MCF 10A (cell line): ENCODE measurements around the gene HAS3. TPM values are rescaled to one million over a fixed set of nuclear protein-coding genes. Genes with fewer than 3 reads are reported as not detected.

Experiments
- Bru-seq: library from RNA; stranded (reverse); fragments of 400-500 nt; gene quantifications from one replicate; lab custom pipeline; 2021; lab: Mats Ljungman, UMichigan
- BruChase-seq, 2 experiments: library from RNA; stranded (reverse); fragments of 400-500 nt; gene quantifications; one replicate each; lab custom pipeline; 2021; lab: Mats Ljungman, UMichigan
- BruUV-seq: library from RNA; stranded (reverse); fragments of 400-500 nt; replicated peaks from 2 replicates; lab custom pipeline; 2021; lab: Mats Ljungman, UMichigan
- CTCF ChIA-PET: fragments of 300-600 bp; sonication (Branson Sonifier 250); formaldehyde crosslinking; extraction: SDS; loops from one replicate; lab custom pipeline; 2021; ENCODE audit warnings: antibody characterized with exemption, inconsistent platforms; lab: Yijun Ruan, JAX
- POLR2A ChIA-PET: fragments of 300-600, 350-650 bp; sonication (Branson Sonifier 250); formaldehyde crosslinking; extraction: SDS; loops from one replicate; lab custom pipeline; 2020; ENCODE audit warnings: antibody characterized with exemption, inconsistent platforms; lab: Yijun Ruan, JAX
- DNase-seq: peaks from one replicate; pipeline ENCODE4 v3.0.0-alpha.2; 2018; ENCODE audit not compliant: unreplicated experiment
- H3K27ac Mint-ChIP-seq: one replicate; pipeline ENCODE4 v1.8.0; 2022; ENCODE audit warnings: mild to moderate bottlenecking, low read depth, mixed read lengths; ENCODE audit not compliant: unreplicated experiment
- H3K27me3 Mint-ChIP-seq: one replicate; pipeline ENCODE4 v1.8.0; 2022; ENCODE audit warnings: mixed read lengths; ENCODE audit not compliant: insufficient read depth, unreplicated experiment
- H3K36me3 Mint-ChIP-seq: one replicate; pipeline ENCODE4 v1.8.0; 2022; ENCODE audit warnings: mild to moderate bottlenecking, moderate library complexity, mixed read lengths; ENCODE audit not compliant: insufficient read depth, unreplicated experiment
- H3K4me1 Mint-ChIP-seq: one replicate; pipeline ENCODE4 v1.8.0; 2022; ENCODE audit warnings: mixed read lengths; ENCODE audit not compliant: insufficient read depth, unreplicated experiment
- H3K4me3 Mint-ChIP-seq: one replicate; pipeline ENCODE4 v1.8.0; 2022; ENCODE audit warnings: mild to moderate bottlenecking, moderate library complexity, mixed read lengths; ENCODE audit not compliant: unreplicated experiment
- H3K9me3 Mint-ChIP-seq: one replicate; pipeline ENCODE4 v1.8.0; 2022; ENCODE audit warnings: mixed read lengths; ENCODE audit not compliant: unreplicated experiment
- intact Hi-C: fragments of 100-400 bp; cut with micrococcal nuclease; formaldehyde crosslinking; loops from 2 replicates; pipeline ENCODE4 v1.14.1; 2022
- long read RNA-seq: library from polyadenylated mRNA; stranded (forward); transcript quantifications from one replicate; pipeline ENCODE4 v2.0.0, GENCODE V29; 2022
- total RNA-seq: library from RNA; stranded (reverse); gene quantifications from 2 replicates; pipeline ENCODE4 v1.2.3, GENCODE V29; 2022
- TF ChIP-seq, protein P1 (sequence below): fragments of 200-600 bp; IDR thresholded peaks from one replicate; pipeline ENCODE4 v1.8.0; 2022; ENCODE audit warnings: antibody characterized with exemption, mild to moderate bottlenecking; ENCODE audit not compliant: unreplicated experiment

The HAS3 gene, protein sequence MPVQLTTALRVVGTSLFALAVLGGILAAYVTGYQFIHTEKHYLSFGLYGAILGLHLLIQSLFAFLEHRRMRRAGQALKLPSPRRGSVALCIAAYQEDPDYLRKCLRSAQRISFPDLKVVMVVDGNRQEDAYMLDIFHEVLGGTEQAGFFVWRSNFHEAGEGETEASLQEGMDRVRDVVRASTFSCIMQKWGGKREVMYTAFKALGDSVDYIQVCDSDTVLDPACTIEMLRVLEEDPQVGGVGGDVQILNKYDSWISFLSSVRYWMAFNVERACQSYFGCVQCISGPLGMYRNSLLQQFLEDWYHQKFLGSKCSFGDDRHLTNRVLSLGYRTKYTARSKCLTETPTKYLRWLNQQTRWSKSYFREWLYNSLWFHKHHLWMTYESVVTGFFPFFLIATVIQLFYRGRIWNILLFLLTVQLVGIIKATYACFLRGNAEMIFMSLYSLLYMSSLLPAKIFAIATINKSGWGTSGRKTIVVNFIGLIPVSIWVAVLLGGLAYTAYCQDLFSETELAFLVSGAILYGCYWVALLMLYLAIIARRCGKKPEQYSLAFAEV
- 0.72 and 2.8 TPM in 2 replicates for total RNA-seq
- percentile 41 among the genes with signal in this experiment for Bru-seq, nascent RNA
- BruChase-seq, experiment 1, labeled RNA remaining after a 6-hour chase, result percentile 50 among the genes with signal in this experiment
- percentile 49 among the genes with signal in this experiment for BruChase-seq, experiment 2, labeled RNA remaining after a 2-hour chase
- long read RNA-seq, result 0 reads

DNA sequence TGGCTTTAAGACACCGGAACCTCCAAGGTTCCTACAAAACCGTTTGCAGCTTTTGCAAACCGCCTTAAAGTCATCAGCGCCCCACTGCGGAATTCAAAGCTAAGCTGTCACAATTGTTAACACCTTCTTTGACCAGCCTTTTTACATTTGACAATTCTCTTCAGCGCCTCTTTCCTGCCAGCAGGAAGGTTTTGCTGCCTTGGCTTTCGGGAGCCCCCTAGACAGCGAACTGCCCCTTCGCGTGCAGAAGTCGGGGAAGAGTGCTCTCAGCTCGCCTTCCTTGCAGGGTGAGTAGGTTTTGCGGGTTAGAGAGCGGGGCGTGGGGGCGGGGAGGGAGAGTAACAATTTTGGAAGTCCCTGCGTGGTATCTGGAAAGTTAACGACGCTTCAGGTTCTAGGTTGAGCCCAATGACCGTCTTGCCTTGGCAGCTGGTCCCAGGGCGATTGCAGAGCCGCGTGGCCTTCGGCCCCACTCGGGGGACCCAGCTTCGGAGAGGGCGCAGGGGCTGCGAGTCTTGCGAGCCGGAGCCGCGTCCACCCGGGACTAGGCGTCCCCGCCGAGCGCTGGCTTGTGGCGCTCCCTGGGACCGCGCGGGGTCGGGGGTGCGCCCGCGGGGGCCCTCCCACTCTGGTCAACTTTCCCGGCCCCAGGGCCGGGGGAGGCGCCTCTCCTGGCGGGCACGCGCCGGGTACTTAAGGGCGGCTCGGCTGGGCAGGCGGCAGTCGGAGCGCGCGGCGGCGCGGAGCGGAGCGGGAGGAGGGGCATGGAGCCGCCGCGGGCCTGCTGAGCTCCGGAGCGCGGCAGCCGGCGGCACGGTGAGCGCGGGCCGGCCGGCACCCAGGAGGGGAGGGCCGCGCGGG is at the start of gene HAS3:
Gene HAS3, plus strand, starts transcription at position 153 of the 861 bp plus-strand sequence. CDS start 3,743 bp downstream, outside the sequence.
- Mint-ChIP-seq H3K36me3 (peaks cover 11% of the 10 kb centered on the region), H3K9me3 (no peaks in the 10 kb centered on the region), H3K4me1 (peaks cover 15% of the 10 kb centered on the region), H3K4me3 (peak within 1 kb of the TSS; percentile 96), H3K27me3 (no peaks in the 10 kb centered on the region), H3K27ac (peak within 1 kb of the TSS; percentile 84)
- TF ChIP-seq, protein P1, sequence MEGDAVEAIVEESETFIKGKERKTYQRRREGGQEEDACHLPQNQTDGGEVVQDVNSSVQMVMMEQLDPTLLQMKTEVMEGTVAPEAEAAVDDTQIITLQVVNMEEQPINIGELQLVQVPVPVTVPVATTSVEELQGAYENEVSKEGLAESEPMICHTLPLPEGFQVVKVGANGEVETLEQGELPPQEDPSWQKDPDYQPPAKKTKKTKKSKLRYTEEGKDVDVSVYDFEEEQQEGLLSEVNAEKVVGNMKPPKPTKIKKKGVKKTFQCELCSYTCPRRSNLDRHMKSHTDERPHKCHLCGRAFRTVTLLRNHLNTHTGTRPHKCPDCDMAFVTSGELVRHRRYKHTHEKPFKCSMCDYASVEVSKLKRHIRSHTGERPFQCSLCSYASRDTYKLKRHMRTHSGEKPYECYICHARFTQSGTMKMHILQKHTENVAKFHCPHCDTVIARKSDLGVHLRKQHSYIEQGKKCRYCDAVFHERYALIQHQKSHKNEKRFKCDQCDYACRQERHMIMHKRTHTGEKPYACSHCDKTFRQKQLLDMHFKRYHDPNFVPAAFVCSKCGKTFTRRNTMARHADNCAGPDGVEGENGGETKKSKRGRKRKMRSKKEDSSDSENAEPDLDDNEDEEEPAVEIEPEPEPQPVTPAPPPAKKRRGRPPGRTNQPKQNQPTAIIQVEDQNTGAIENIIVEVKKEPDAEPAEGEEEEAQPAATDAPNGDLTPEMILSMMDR, result peak; percentile 55
- intact Hi-C loops, result loop anchor here (1.0 kb wide), 3 partner anchors 110 to 258 kb away; no protein-coding TSS in a partner anchor
- no TSS peak for BruUV-seq
- ChIA-PET CTCF (interaction anchor here (0.6 to 4.4 kb wide), 23 partner anchors 9 to 1896 kb away, joined by 3 to 47 read pairs (median 4); no protein-coding TSS in a partner anchor), POLR2A (interaction anchor here (0.6 to 2.0 kb wide), 23 partner anchors 9 to 437 kb away, joined by 3 to 12 read pairs (median 4); partner anchors contain the start of genes CHTF8, TANGO6 and UTP4)
- DNase-seq, result peak; percentile 81

DNA sequence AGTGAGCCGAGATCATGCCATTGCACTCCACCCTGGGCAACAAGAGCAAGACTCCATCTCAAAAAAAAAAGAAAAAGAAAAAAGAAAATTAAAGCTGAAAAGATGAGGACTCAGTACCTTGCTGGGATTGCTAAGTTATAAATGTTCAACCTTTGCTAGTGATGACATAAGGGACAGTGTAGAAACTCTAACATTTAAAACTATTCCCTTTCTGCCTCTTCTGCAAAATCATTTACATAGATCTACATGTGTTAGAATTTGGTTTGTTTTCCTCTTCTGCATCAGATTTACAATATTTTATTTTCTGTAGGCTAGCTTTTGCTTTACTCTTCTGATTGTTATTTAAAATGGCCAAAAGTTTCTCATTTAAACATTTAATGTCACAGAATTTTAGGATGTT is 49.5 kb upstream of the HAS3 start:
- TF ChIP-seq, protein P1, result no peak
- no peak overlapping the region for H3K27ac Mint-ChIP-seq
- no peak for DNase-seq
- H3K27me3 Mint-ChIP-seq, result no peaks in the 10 kb centered on the region
- CTCF ChIA-PET, result interaction anchor here (0.6 to 0.8 kb wide), 2 partner anchors 17 to 68 kb away, joined by 3 to 4 read pairs; no protein-coding TSS in a partner anchor
- no peak overlapping the region for H3K4me3 Mint-ChIP-seq
- BruUV-seq, result no TSS peak
- POLR2A ChIA-PET, result interaction anchor here (1.8 to 2.0 kb wide), 2 partner anchors 17 to 67 kb away, joined by 4 to 10 read pairs; no protein-coding TSS in a partner anchor
- intact Hi-C loops, result no loop called here
- H3K4me1 Mint-ChIP-seq, result peaks cover 12% of the 10 kb centered on the region
- H3K36me3 Mint-ChIP-seq, result peaks cover 7% of the 10 kb centered on the region
- no peaks in the 10 kb centered on the region for H3K9me3 Mint-ChIP-seq

DNA sequence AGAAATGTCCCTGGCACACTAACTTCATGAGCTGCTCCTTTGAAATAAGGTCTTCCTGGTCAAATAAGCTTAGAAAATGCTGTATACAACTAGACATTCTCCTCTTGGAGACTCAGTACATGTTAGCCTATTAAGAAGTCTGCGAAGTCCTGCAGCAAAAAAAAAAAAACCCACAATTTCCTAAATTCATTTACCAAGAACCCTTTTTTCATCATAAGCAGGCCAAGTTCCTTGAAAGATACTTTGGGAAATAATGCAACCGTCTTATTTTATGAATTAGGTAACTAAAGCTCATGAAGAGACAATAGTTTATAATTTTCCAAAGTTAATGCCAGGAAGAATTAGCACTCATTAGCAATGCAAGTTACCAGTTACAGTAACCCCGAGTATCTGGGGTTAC is 49.0 kb upstream of the HAS3 start:
- DNase-seq, result no peak
- Mint-ChIP-seq H3K4me1 (peaks cover 12% of the 10 kb centered on the region), H3K36me3 (peaks cover 7% of the 10 kb centered on the region), H3K27me3 (no peaks in the 10 kb centered on the region), H3K9me3 (no peaks in the 10 kb centered on the region), H3K4me3 (no peak overlapping the region), H3K27ac (no peak overlapping the region)
- BruUV-seq, result no TSS peak
- intact Hi-C loops, result no loop called here
- TF ChIP-seq, protein P1, result no peak
- POLR2A ChIA-PET, result interaction anchor here (1.8 to 2.0 kb wide), 2 partner anchors 17 to 67 kb away, joined by 4 to 10 read pairs; no protein-coding TSS in a partner anchor
- CTCF ChIA-PET, result interaction anchor here (0.6 to 0.8 kb wide), 3 partner anchors 17 to 157 kb away, joined by 3 to 4 read pairs (median 4); no protein-coding TSS in a partner anchor
